Measurements from ENCODE around the gene LARGE2.

DNA sequence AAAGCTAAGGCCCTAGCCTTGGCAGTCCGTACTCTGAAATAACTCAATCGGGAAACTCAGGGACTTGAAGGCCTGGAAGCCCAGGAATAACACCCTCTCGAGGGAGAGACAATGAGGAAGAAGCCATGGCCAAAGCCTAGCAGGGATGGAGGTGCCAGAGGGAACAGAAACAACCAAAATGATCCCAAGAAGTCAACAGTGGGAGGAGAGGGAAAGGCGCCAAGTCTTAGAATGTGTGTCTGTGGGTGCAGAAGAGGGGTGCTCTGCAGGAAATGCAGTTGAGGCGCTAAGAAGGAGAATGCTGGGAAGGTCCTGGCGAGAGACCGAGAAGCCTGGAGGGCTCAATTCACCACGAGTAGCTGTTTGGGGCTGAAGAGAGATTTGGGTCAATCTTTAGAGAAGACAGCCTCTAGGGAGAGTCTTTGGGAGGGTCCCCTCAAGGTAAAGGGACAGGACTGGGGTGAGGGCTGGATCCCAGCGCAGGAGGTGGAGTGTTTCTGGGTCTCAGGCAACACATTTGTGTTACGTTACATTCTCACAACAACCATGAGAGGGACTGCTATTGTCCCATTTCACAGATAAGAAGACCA lies 37.8 kb upstream of the LARGE2 start:
- TF ChIP-seq EZH2 (IDR thresholded peaks at IDR 0.05; ENCODE audit: low read length) = no peak
- TF ChIP-seq, protein P1, sequence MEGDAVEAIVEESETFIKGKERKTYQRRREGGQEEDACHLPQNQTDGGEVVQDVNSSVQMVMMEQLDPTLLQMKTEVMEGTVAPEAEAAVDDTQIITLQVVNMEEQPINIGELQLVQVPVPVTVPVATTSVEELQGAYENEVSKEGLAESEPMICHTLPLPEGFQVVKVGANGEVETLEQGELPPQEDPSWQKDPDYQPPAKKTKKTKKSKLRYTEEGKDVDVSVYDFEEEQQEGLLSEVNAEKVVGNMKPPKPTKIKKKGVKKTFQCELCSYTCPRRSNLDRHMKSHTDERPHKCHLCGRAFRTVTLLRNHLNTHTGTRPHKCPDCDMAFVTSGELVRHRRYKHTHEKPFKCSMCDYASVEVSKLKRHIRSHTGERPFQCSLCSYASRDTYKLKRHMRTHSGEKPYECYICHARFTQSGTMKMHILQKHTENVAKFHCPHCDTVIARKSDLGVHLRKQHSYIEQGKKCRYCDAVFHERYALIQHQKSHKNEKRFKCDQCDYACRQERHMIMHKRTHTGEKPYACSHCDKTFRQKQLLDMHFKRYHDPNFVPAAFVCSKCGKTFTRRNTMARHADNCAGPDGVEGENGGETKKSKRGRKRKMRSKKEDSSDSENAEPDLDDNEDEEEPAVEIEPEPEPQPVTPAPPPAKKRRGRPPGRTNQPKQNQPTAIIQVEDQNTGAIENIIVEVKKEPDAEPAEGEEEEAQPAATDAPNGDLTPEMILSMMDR (optimal IDR thresholded peaks at IDR 0.05 in 1 of 3, IDR thresholded peaks at IDR 0.05 in 1 of 3, conservative IDR thresholded peaks at IDR 0.05 in 1 of 3; ENCODE audit: extremely low read depth in 1 of 3, insufficient read depth in 2 of 3, low read length in 3 of 3) = no peak

Data from keratinocyte (primary cell).